H1 (cell line): ENCODE measurements around the gene DMXL1. TPM values are rescaled to one million over a fixed set of nuclear protein-coding genes. Genes with fewer than 3 reads are reported as not detected.

Experiments used
- CTCF ChIA-PET: fragments of 300-600 bp; sonication (Branson Sonifier 250); formaldehyde crosslinking; loops from one replicate; lab custom pipeline; 2021; ENCODE audit not compliant: partially characterized antibody; lab: Charles Lee
- POLR2A ChIA-PET: fragments of 300-600 bp; sonication (Branson Sonifier 250); formaldehyde crosslinking; loops from one replicate; lab custom pipeline; 2021; ENCODE audit warnings: inconsistent platforms; ENCODE audit not compliant: partially characterized antibody; lab: Charles Lee
- DNase-seq, 2 experiments: peaks; one replicate each; pipeline versions ENCODE4 v3.0.0 to v3.0.0-alpha.2; 2010 to 2022; ENCODE audit warnings: low spot score in 2 of 2, low read depth in 1 of 2, mixed read lengths in 1 of 2
- FAIRE-seq: peaks from 2 replicates; lab custom pipeline; 2011; peaks lifted over from hg19 to GRCh38; lab: Jason Lieb, UNC
- H2AFZ ChIP-seq: 2 replicates; pipeline ENCODE4 v1.8.1; 2012; ENCODE audit warnings: low read length, inconsistent platforms
- H2AK5ac ChIP-seq: 2 replicates; pipeline ENCODE4 v1.6.1; 2013; ENCODE audit warnings: low read depth, low read length
- H2BK120ac ChIP-seq: replicated peaks from 2 replicates; pipeline ENCODE3; 2013; ENCODE audit warnings: low read depth, low read length, inconsistent platforms
- H2BK12ac ChIP-seq: 2 replicates; pipeline ENCODE4 v1.6.1; 2013; ENCODE audit warnings: low read depth, low read length
- H2BK15ac ChIP-seq: 2 replicates; pipeline ENCODE4 v1.6.1; 2013; ENCODE audit warnings: low read length
- H2BK20ac ChIP-seq: 2 replicates; pipeline ENCODE4 v1.6.1; 2013; ENCODE audit warnings: low read length
- H2BK5ac ChIP-seq: 2 replicates; pipeline ENCODE4 v1.6.1; 2013; ENCODE audit warnings: low read depth, low read length
- H3K14ac ChIP-seq: 2 replicates; pipeline ENCODE4 v1.6.1; 2013; ENCODE audit warnings: inconsistent platforms; ENCODE audit not compliant: insufficient read length
- H3K18ac ChIP-seq: 2 replicates; pipeline ENCODE4 v1.6.1; 2013; ENCODE audit warnings: low read length; ENCODE audit errors: extremely low read depth
- H3K23ac ChIP-seq: 2 replicates; pipeline ENCODE4 v1.6.1; 2013; ENCODE audit warnings: inconsistent platforms; ENCODE audit not compliant: insufficient read length
- H3K23me2 ChIP-seq: 2 replicates; pipeline ENCODE4 v1.6.1; 2013; ENCODE audit warnings: low read depth, low read length
- H3K27ac ChIP-seq: 2 replicates; pipeline ENCODE4 v1.6.1; 2011; ENCODE audit warnings: low read depth, low read length, inconsistent platforms
- H3K27me3 ChIP-seq, 4 experiments: replicated peaks in 1 of 4; 1 replicate in 1 of 4; 2 replicates in 3 of 4; pipeline versions ENCODE4 v1.6.1 to v1.8.1; 2011 to 2013; ENCODE audit warnings: low read length in 3 of 4, mild to moderate bottlenecking in 3 of 4, inconsistent platforms in 2 of 4, mixed read lengths in 2 of 4, moderate library complexity in 1 of 4; ENCODE audit not compliant: control insufficient read depth in 3 of 4, insufficient read depth in 3 of 4; ENCODE audit errors: extremely low read depth in 1 of 4
- H3K36me3 ChIP-seq, 4 experiments: 2 replicates each; pipeline versions ENCODE4 v1.6.1 to v1.8.1; 2011 to 2013; ENCODE audit warnings: mild to moderate bottlenecking in 4 of 4, low read length in 3 of 4, moderate library complexity in 2 of 4, control low read depth in 1 of 4, inconsistent platforms in 1 of 4; ENCODE audit not compliant: insufficient read depth in 4 of 4, control insufficient read depth in 2 of 4
- H3K4ac ChIP-seq: replicated peaks from 2 replicates; pipeline ENCODE3; 2013; ENCODE audit warnings: low read length, low read depth, mixed read lengths, inconsistent platforms; ENCODE audit not compliant: insufficient read length
- H3K4me1 ChIP-seq, 4 experiments: replicated peaks in 1 of 4; 1 replicate in 1 of 4; 2 replicates in 3 of 4; pipeline versions ENCODE4 v1.6.1 to v1.8.1; 2011 to 2013; ENCODE audit warnings: low read length in 3 of 4, inconsistent platforms in 2 of 4, mixed read lengths in 1 of 4; ENCODE audit not compliant: insufficient read depth in 4 of 4, control insufficient read depth in 3 of 4
- H3K4me2 ChIP-seq, 2 experiments: 2 replicates each; pipeline versions ENCODE4 v1.6.1 to v1.8.1; 2011 to 2013; ENCODE audit warnings: low read depth in 2 of 2, low read length in 2 of 2, control low read depth in 1 of 2, inconsistent platforms in 1 of 2, mild to moderate bottlenecking in 1 of 2; ENCODE audit not compliant: insufficient read depth in 1 of 2
- H3K4me3 ChIP-seq, 4 experiments: fragments of 200-600, 300-600 bp in 1 of 4; sonication (generic), shearing (Covaris generic), sonication (Bioruptor Twin) in 1 of 4; 2 replicates each; pipeline versions ENCODE4 v1.5.1 to v1.8.1; 2011 to 2016; ENCODE audit warnings: low read length in 4 of 4, low read depth in 3 of 4, control low read depth in 2 of 4, inconsistent platforms in 2 of 4, mild to moderate bottlenecking in 2 of 4, mixed read lengths in 1 of 4, moderate library complexity in 1 of 4; ENCODE audit not compliant: insufficient read depth in 2 of 4; ENCODE audit errors: extremely low read depth in 1 of 4
- H3K56ac ChIP-seq: replicated peaks from 2 replicates; pipeline ENCODE3; 2013; ENCODE audit warnings: low read depth, mild to moderate bottlenecking, mixed read lengths, low read length, inconsistent platforms; ENCODE audit not compliant: insufficient read length
- H3K79me1 ChIP-seq: 2 replicates; pipeline ENCODE4 v1.6.1; 2013; ENCODE audit warnings: low read depth, low read length, control low read depth
- H3K79me2 ChIP-seq, 2 experiments: 2 replicates each; pipeline versions ENCODE4 v1.6.1 to v1.8.1; 2012 to 2013; ENCODE audit warnings: low read length in 2 of 2, mild to moderate bottlenecking in 2 of 2, inconsistent platforms in 1 of 2; ENCODE audit not compliant: insufficient read depth in 2 of 2, control insufficient read depth in 1 of 2
- H3K9ac ChIP-seq, 4 experiments: replicated peaks in 1 of 4; 1 replicate in 1 of 4; 2 replicates in 3 of 4; pipeline versions ENCODE4 v1.6.1 to v1.8.1; 2011 to 2013; ENCODE audit warnings: low read depth in 3 of 4, low read length in 3 of 4, control low read depth in 2 of 4, mild to moderate bottlenecking in 2 of 4, moderate library complexity in 2 of 4, inconsistent platforms in 1 of 4; ENCODE audit errors: extremely low read depth in 1 of 4
- H3K9me3 ChIP-seq, 2 experiments: 2 replicates each; pipeline versions ENCODE4 v1.6.1 to v1.8.1; 2012 to 2013; ENCODE audit warnings: mild to moderate bottlenecking in 2 of 2, moderate library complexity in 2 of 2, control low read depth in 1 of 2, inconsistent platforms in 1 of 2, low read depth in 1 of 2, low read length in 1 of 2, mixed read lengths in 1 of 2; ENCODE audit not compliant: insufficient read depth in 2 of 2
- H4K20me1 ChIP-seq, 2 experiments: replicated peaks in 1 of 2; 2 replicates each; pipeline versions ENCODE3 to v1.8.1; 2011 to 2013; ENCODE audit warnings: inconsistent platforms in 2 of 2, low read length in 2 of 2, mild to moderate bottlenecking in 1 of 2; ENCODE audit not compliant: insufficient read depth in 2 of 2, control insufficient read depth in 1 of 2
- H4K5ac ChIP-seq: 2 replicates; pipeline ENCODE4 v1.6.1; 2013; ENCODE audit warnings: low read length, low read depth, mixed read lengths, inconsistent platforms; ENCODE audit not compliant: insufficient read length
- H4K8ac ChIP-seq: 2 replicates; pipeline ENCODE4 v1.8.0; 2013; ENCODE audit warnings: mild to moderate bottlenecking, moderate library complexity, low read length, inconsistent platforms; ENCODE audit not compliant: insufficient read depth; ENCODE audit errors: extremely low read depth
- H4K91ac ChIP-seq: replicated peaks from 2 replicates; pipeline ENCODE3; 2013; ENCODE audit warnings: low read length, mixed read lengths, inconsistent platforms; ENCODE audit not compliant: insufficient read length
- FOSL1 ChIP-seq: IDR thresholded peaks from 2 replicates; pipeline ENCODE4 v1.6.1; 2011; ENCODE audit warnings: mild to moderate bottlenecking, low read depth, low read length, moderate library complexity; ENCODE audit not compliant: insufficient read depth
- RAD21 ChIP-seq, 2 experiments: IDR thresholded peaks in 1 of 2; conservative IDR thresholded peaks in 1 of 2; 2 replicates each; pipeline ENCODE4 v1.6.1; 2011; ENCODE audit warnings: low read depth in 2 of 2, low read length in 2 of 2, improper control_type of control experiment in 1 of 2, inconsistent platforms in 1 of 2, mild to moderate bottlenecking in 1 of 2, moderate library complexity in 1 of 2
- WGBS, 2 experiments: shearing (Covaris generic) in 1 of 2; methylation state at CpG; one replicate each; pipeline versions ENCODE4 v1.1.6 to v1.1.7; 2013 to 2015; ENCODE audit warnings: low lambda C conversion rate in 2 of 2, mixed read lengths in 2 of 2, inconsistent platforms in 1 of 2, low coverage in 1 of 2, missing lambda C conversion rate in 1 of 2; ENCODE audit not compliant: insufficient replicate concordance in 2 of 2, insufficient coverage in 1 of 2, insufficient read length in 1 of 2; ENCODE audit errors: extremely low coverage in 1 of 2, missing lambda C conversion rate in 1 of 2; 5-methylcytosine and 5-hydroxymethylcytosine counted together
- polyA plus RNA-seq, 7 experiments: library from polyadenylated mRNA; depleted of rRNA in 3 of 7; stranded (reverse) in 5 of 7; unstranded in 2 of 7; fragments of >200 nt in 5 of 7; fragments of 200-250 nt in 2 of 7; gene quantifications; 1 replicate in 5 of 7; 2 replicates in 1 of 7; 4 replicates in 1 of 7; pipeline versions ENCODE4 v1.2.1 to v1.2.3, GENCODE V29; 2011 to 2013; ENCODE audit warnings: missing spikeins in 2 of 7, mixed read lengths in 2 of 7
- total RNA-seq: library from RNA; stranded (reverse); fragmentation: NEBNext Ultra II Directional; extraction: Animal tissue kit (Norgen Biotek cat#: 25700); gene quantifications from 2 replicates; pipeline ENCODE4 v1.2.1, GENCODE V29; 2021

Gene DMXL1
- total and polyA plus RNA-seq, 2 of the 8 experiments (the other 6 are each of a cell fraction or from before 2014, with no cell fraction given), result 10.1 to 43.9 TPM

GRCh38 chr5:119178435-119178834 is 107.5 kb downstream of the DMXL1 start:
- no peaks in the 10 kb centered on the region for H3K4me1 ChIP-seq
- H3K23ac ChIP-seq, result no peak overlapping the region
- no peak overlapping the region for H2BK20ac ChIP-seq
- H4K20me1 ChIP-seq, result no peaks in the 10 kb centered on the region
- H4K91ac ChIP-seq, result no peak overlapping the region
- no peak overlapping the region for H4K5ac ChIP-seq
- H3K4me2 ChIP-seq, result no peak overlapping the region
- H3K27me3 ChIP-seq, result no peaks in the 10 kb centered on the region
- H2BK5ac ChIP-seq, result no peak overlapping the region
- H3K56ac ChIP-seq, result no peak overlapping the region
- no peak overlapping the region for H2BK12ac ChIP-seq
- H3K36me3 ChIP-seq, result peaks cover 0 to 6% (median 1%) of the 10 kb centered on the region in 4 experiments; a peak in 3 of 8 replicates
- H3K18ac ChIP-seq, result no peak overlapping the region
- H3K4ac ChIP-seq, result no peak overlapping the region
- no peak overlapping the region for H3K27ac ChIP-seq
- 71% methylated on average over 2 of the region's 2 CpGs; no CpG with 5 or more reads in 1 of the 2 experiments for WGBS, 2 experiments
- H3K9ac ChIP-seq, result no peak overlapping the region
- ChIA-PET CTCF (interaction anchor here (0.5 to 1.8 kb wide), 6 partner anchors 13 to 642 kb away, joined by 3 to 5 read pairs (median 4); no protein-coding TSS in a partner anchor), POLR2A (no interaction called here)
- no peak overlapping the region for H3K14ac ChIP-seq
- H3K4me3 ChIP-seq, result no peak overlapping the region
- no peaks in the 10 kb centered on the region for H3K79me1 ChIP-seq
- no peaks in the 10 kb centered on the region for H3K79me2 ChIP-seq
- H2AK5ac ChIP-seq, result no peak overlapping the region
- H3K23me2 ChIP-seq, result no peaks in the 10 kb centered on the region
- H2BK120ac ChIP-seq, result no peak overlapping the region
- no peak overlapping the region for H2AFZ ChIP-seq
- FAIRE-seq, result no peak
- no peaks in the 10 kb centered on the region for H3K9me3 ChIP-seq
- H4K8ac ChIP-seq, result no peak overlapping the region
- no peak overlapping the region for H2BK15ac ChIP-seq
- no peak for DNase-seq
- peak; percentile 24 to 26; a peak in 3 of 4 replicates for TF ChIP-seq RAD21 (IDR thresholded peaks at IDR 0.05 in 1 of 2, conservative IDR thresholded peaks at IDR 0.05 in 1 of 2; ENCODE audit: low read depth in 2 of 2, low read length in 2 of 2)
- no peak for TF ChIP-seq FOSL1
